GM21515 (cell line): Measurements from ENCODE around the gene GIGYF1.
A peak's percentile ranks its signal among the peaks of the same experiment; 100 is the strongest.
"Not testable (repeated sequence)": the region's sequence is repeated elsewhere in the genome, so short reads cannot be mapped to it uniquely, and the experiment has no call there.

Experiments
- ATAC-seq: cut with Tn5 transposase; IDR thresholded peaks from one replicate; pipeline ENCODE4 v1.9.1; 2021; ENCODE audit not compliant: unreplicated experiment

GIGYF1 gene

GRCh38 chr7:100674411-100675104 lies 19.5 kb downstream of the GIGYF1 start:
- no peak for ATAC-seq

- no peak for ATAC-seq
These were observed 20.1 kb downstream of the GIGYF1 start for GRCh38 chr7:100673942-100674410.

- ATAC-seq = peak; percentile 64
These were observed 20.6 kb downstream of the GIGYF1 start, which contains the start of gene GNB2 for GRCh38 chr7:100673302-100673941. Gene GNB2, plus strand, starts transcription at chr7:100673740. Its CDS starts 2,526 bp downstream, at chr7:100676266.

GRCh38 chr7:100671353-100672327 lies 22.4 kb downstream of the GIGYF1 start:
- ATAC-seq = no peak

- no peak for ATAC-seq
These were observed 24.0 kb downstream of the GIGYF1 start for GRCh38 chr7:100670074-100670473.

GRCh38 chr7:100669106-100669505 lies 24.9 kb downstream of the GIGYF1 start:
- not testable (repeated sequence) for ATAC-seq

GRCh38 chr7:100668069-100668449 lies 26.0 kb downstream of the GIGYF1 start:
- no peak for ATAC-seq

- ATAC-seq = no peak
These were observed 26.6 kb downstream of the GIGYF1 start for GRCh38 chr7:100667331-100668068.

GRCh38 chr7:100665168-100665726 lies 28.8 kb downstream of the GIGYF1 start:
- ATAC-seq = no peak

GRCh38 chr7:100662194-100662776 lies 31.8 kb downstream of the GIGYF1 start:
- ATAC-seq = not testable (repeated sequence)

GRCh38 chr7:100655908-100656674 lies 38.0 kb downstream of the GIGYF1 start, which contains the start of gene ACTL6B:
Gene ACTL6B, minus strand, starts transcription at chr7:100656448. Its CDS starts 94 bp downstream, at chr7:100656354.
- no peak for ATAC-seq

- ATAC-seq = no peak
These were observed 38.9 kb downstream of the GIGYF1 start for GRCh38 chr7:100654908-100655831.

GRCh38 chr7:100649826-100650565 lies 44.1 kb downstream of the GIGYF1 start:
- no peak for ATAC-seq

- no peak for ATAC-seq
These were observed 51.5 kb downstream of the GIGYF1 start for GRCh38 chr7:100642534-100642907.

- ATAC-seq = no peak
These were observed 52.1 kb downstream of the GIGYF1 start for GRCh38 chr7:100641860-100642533.

GRCh38 chr7:100641463-100641859 lies 52.6 kb downstream of the GIGYF1 start, which contains the start of gene TFR2:
Gene TFR2, minus strand, starts transcription at chr7:100641552. Its CDS starts 43 bp downstream, at chr7:100641509.
- ATAC-seq = no peak
